ENCODE data around the gene UBAC2. TPM values are rescaled to one million over a fixed set of nuclear protein-coding genes. Genes with fewer than 3 reads are reported as not detected.

The UBAC2 gene
- total RNA-seq, 1 donor = 36.9 TPM

GRCh38 chr13:99285432-99286182 lies 85.0 kb downstream of the UBAC2 start:
- H3K4me1 ChIP-seq (ENCODE audit: insufficient read depth, low read length) = peaks cover 22% of the 10 kb centered on the region
- no peak overlapping the region for H3K4me3 ChIP-seq (ENCODE audit: insufficient read depth, low read length)
- H3K4me2 ChIP-seq (ENCODE audit: insufficient read depth, low read length) = no peak overlapping the region
- peak; percentile 48 for DNase-seq (ENCODE audit: insufficient read length, low spot score, missing footprints)
- H3K36me3 ChIP-seq (ENCODE audit: insufficient read depth, low read length) = no peaks in the 10 kb centered on the region
- no peaks in the 10 kb centered on the region for H4K20me1 ChIP-seq (ENCODE audit: insufficient read depth, low read length)
- no peak for TF ChIP-seq CTCF (IDR thresholded peaks at IDR 0.05; ENCODE audit: extremely low read depth, low read depth, low read length)
- no peaks in the 10 kb centered on the region for H3K27me3 ChIP-seq (ENCODE audit: insufficient read depth, low read length)
- H3K79me2 ChIP-seq (ENCODE audit: insufficient read depth, low read length) = no peaks in the 10 kb centered on the region
- H3K9me3 ChIP-seq (ENCODE audit: low read depth, low read length) = no peaks in the 10 kb centered on the region
- H3K27ac ChIP-seq (ENCODE audit: low read depth, low read length) = no peak overlapping the region
- no peak overlapping the region for H2AFZ ChIP-seq (ENCODE audit: low read length)

DNA sequence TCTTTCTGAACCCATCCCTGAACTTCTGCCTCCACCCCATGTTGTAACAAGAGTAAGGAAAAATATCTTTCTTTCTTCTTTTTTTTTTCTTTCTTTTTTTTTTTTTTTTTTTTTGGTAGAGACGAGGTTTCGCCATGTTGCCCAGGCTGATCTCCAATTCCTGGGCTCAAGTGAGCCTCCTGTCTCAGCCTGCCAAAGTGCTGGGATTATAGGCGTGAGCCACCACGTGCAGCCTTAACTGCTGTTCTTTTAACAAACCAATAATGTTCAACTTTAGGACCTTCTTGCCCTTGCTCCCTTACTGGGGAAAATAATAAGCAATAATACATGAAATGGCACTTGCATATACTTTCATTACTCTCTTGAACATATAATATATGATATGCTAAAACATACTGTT lies 86.9 kb downstream of the UBAC2 start:
- TF ChIP-seq CTCF (IDR thresholded peaks at IDR 0.05; ENCODE audit: extremely low read depth, low read depth, low read length) = no peak
- Histone ChIP-seq H3K4me1 (ENCODE audit: insufficient read depth, low read length) (peaks cover 9% of the 10 kb centered on the region), H4K20me1 (ENCODE audit: insufficient read depth, low read length) (no peaks in the 10 kb centered on the region), H2AFZ (ENCODE audit: low read length) (no peak overlapping the region), H3K9me3 (ENCODE audit: low read depth, low read length) (no peaks in the 10 kb centered on the region), H3K4me3 (ENCODE audit: insufficient read depth, low read length) (no peak overlapping the region), H3K4me2 (ENCODE audit: insufficient read depth, low read length) (no peak overlapping the region), H3K27ac (ENCODE audit: low read depth, low read length) (no peak overlapping the region), H3K27me3 (ENCODE audit: insufficient read depth, low read length) (no peaks in the 10 kb centered on the region), H3K36me3 (ENCODE audit: insufficient read depth, low read length) (no peaks in the 10 kb centered on the region), H3K79me2 (ENCODE audit: insufficient read depth, low read length) (no peaks in the 10 kb centered on the region)
- no peak for DNase-seq (ENCODE audit: insufficient read length, low spot score, missing footprints)

DNA sequence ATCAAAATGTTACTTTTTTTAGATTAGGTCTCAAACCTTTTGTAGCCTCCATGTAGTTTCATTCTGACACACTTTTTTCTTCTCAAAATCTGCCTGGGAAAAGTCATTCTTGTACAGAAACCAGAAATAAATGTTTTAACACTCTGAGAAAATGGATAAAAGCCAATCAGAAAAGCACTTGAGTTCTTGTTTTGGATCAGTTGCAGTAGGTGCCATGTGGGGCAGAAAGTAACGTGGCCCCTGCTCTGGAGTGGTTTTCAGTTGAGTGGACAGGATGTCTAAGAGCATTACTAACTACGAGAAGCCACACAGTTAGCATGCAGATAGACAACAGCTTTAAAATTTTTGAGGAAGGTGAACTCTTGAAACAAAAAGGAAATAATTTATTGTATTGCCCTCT lies 87.4 kb downstream of the UBAC2 start:
- H3K79me2 ChIP-seq (ENCODE audit: insufficient read depth, low read length) = no peaks in the 10 kb centered on the region
- peaks cover 3% of the 10 kb centered on the region for H3K4me1 ChIP-seq (ENCODE audit: insufficient read depth, low read length)
- no peaks in the 10 kb centered on the region for H3K36me3 ChIP-seq (ENCODE audit: insufficient read depth, low read length)

More for the DNA sequence above, 87.4 kb downstream of the UBAC2 start:
- Histone ChIP-seq H3K4me3 (ENCODE audit: insufficient read depth, low read length) (no peak overlapping the region), H3K27ac (ENCODE audit: low read depth, low read length) (no peak overlapping the region), H3K27me3 (ENCODE audit: insufficient read depth, low read length) (no peaks in the 10 kb centered on the region), H3K9me3 (ENCODE audit: low read depth, low read length) (no peaks in the 10 kb centered on the region), H4K20me1 (ENCODE audit: insufficient read depth, low read length) (no peaks in the 10 kb centered on the region), H3K4me2 (ENCODE audit: insufficient read depth, low read length) (no peak overlapping the region), H2AFZ (ENCODE audit: low read length) (no peak overlapping the region)
- no peak for DNase-seq (ENCODE audit: insufficient read length, low spot score, missing footprints)
- TF ChIP-seq CTCF (IDR thresholded peaks at IDR 0.05; ENCODE audit: extremely low read depth, low read depth, low read length) = no peak

Measured in osteoblast (primary cell).